ENCODE measurements around the gene SLC25A42. TPM values are rescaled to one million over a fixed set of nuclear protein-coding genes. Genes with fewer than 3 reads are reported as not detected.

Gene SLC25A42
- total RNA-seq, 1 donor from 2014 or later, result 21.2 TPM

- H3K27ac Mint-ChIP-seq, result no peak overlapping the region
- H3K4me3 Mint-ChIP-seq, result no peak overlapping the region
- no peak for DNase-seq (ENCODE audit: low spot score in 2 of 2, unreplicated experiment in 2 of 2)
- H3K36me3 Mint-ChIP-seq, result peaks cover 32% of the 10 kb centered on the region
- no peaks in the 10 kb centered on the region for H3K27me3 Mint-ChIP-seq (ENCODE audit: low read depth)
- H3K4me1 Mint-ChIP-seq, result no peaks in the 10 kb centered on the region
- H3K9me3 Mint-ChIP-seq, result peaks cover 16% of the 10 kb centered on the region
- TF ChIP-seq CTCF (IDR thresholded peaks at IDR 0.05; ENCODE audit: unreplicated experiment), result no peak
Observed at GRCh38 chr19:19119325-19120237, 55.8 kb downstream of the SLC25A42 start.

- Mint-ChIP-seq H3K9me3 (peaks cover 16% of the 10 kb centered on the region), H3K27me3 (ENCODE audit: low read depth) (no peaks in the 10 kb centered on the region), H3K4me1 (no peaks in the 10 kb centered on the region), H3K4me3 (peak overlapping the region; percentile 37), H3K27ac (no peak overlapping the region), H3K36me3 (peaks cover 35% of the 10 kb centered on the region)
- peak; percentile 75 to 86 for DNase-seq (ENCODE audit: low spot score in 2 of 2, unreplicated experiment in 2 of 2)
- no peak for TF ChIP-seq CTCF (IDR thresholded peaks at IDR 0.05; ENCODE audit: unreplicated experiment)
Observed at GRCh38 chr19:19120308-19121231, 56.8 kb downstream of the SLC25A42 start.

- H3K36me3 Mint-ChIP-seq, result peaks cover 38% of the 10 kb centered on the region
- H3K27ac Mint-ChIP-seq, result no peak overlapping the region
- no peak for DNase-seq (ENCODE audit: low spot score in 2 of 2, unreplicated experiment in 2 of 2)
- peaks cover 16% of the 10 kb centered on the region for H3K9me3 Mint-ChIP-seq
- H3K27me3 Mint-ChIP-seq (ENCODE audit: low read depth), result no peaks in the 10 kb centered on the region
- H3K4me3 Mint-ChIP-seq, result no peak overlapping the region
- no peak for TF ChIP-seq CTCF (IDR thresholded peaks at IDR 0.05; ENCODE audit: unreplicated experiment)
- H3K4me1 Mint-ChIP-seq, result no peaks in the 10 kb centered on the region
Observed at GRCh38 chr19:19121371-19121770, 57.6 kb downstream of the SLC25A42 start.

- Mint-ChIP-seq H3K9me3 (peaks cover 18% of the 10 kb centered on the region), H3K36me3 (peaks cover 40% of the 10 kb centered on the region), H3K27me3 (ENCODE audit: low read depth) (no peaks in the 10 kb centered on the region), H3K4me3 (no peak overlapping the region), H3K4me1 (no peaks in the 10 kb centered on the region), H3K27ac (no peak overlapping the region)
- no peak for TF ChIP-seq CTCF (IDR thresholded peaks at IDR 0.05; ENCODE audit: unreplicated experiment)
- DNase-seq (ENCODE audit: low spot score in 2 of 2, unreplicated experiment in 2 of 2), result no peak
Observed at GRCh38 chr19:19122902-19123301, 59.1 kb downstream of the SLC25A42 start.

GRCh38 chr19:19123386-19123785 lies 59.6 kb downstream of the SLC25A42 start:
- peaks cover 41% of the 10 kb centered on the region for H3K36me3 Mint-ChIP-seq
- no peaks in the 10 kb centered on the region for H3K4me1 Mint-ChIP-seq
- no peak overlapping the region for H3K4me3 Mint-ChIP-seq
- no peak overlapping the region for H3K27ac Mint-ChIP-seq
- H3K27me3 Mint-ChIP-seq (ENCODE audit: low read depth), result no peaks in the 10 kb centered on the region
- peaks cover 20% of the 10 kb centered on the region for H3K9me3 Mint-ChIP-seq
- DNase-seq (ENCODE audit: low spot score in 2 of 2, unreplicated experiment in 2 of 2), result no peak
- no peak for TF ChIP-seq CTCF (IDR thresholded peaks at IDR 0.05; ENCODE audit: unreplicated experiment)
